GM06990 (cell line): ENCODE results near the gene ANKRD18A.

Experiments used
- DNase-seq: peaks from one replicate; pipeline ENCODE4 v3.0.0-alpha.2; 2011; ENCODE audit not compliant: insufficient read length; ENCODE audit errors: extremely low read depth
- H3K27me3 ChIP-seq: replicated peaks from 2 replicates; pipeline ENCODE4 v1.6.0; 2011; ENCODE audit warnings: low read length; ENCODE audit not compliant: control insufficient read depth, insufficient read depth
- H3K36me3 ChIP-seq: 2 replicates; pipeline ENCODE4 v1.5.1; 2011; ENCODE audit warnings: low read length; ENCODE audit not compliant: control insufficient read depth, insufficient read depth
- H3K4me3 ChIP-seq: replicated peaks from 2 replicates; pipeline ENCODE4 v1.5.1; 2011; ENCODE audit warnings: low read depth, mild to moderate bottlenecking, control low read depth, low read length
- TF ChIP-seq, protein P1 (sequence below): IDR thresholded peaks from 2 replicates; pipeline ENCODE4 v1.5.1; 2011; ENCODE audit warnings: low read length, control low read depth, mild to moderate bottlenecking, inconsistent platforms; ENCODE audit not compliant: insufficient read depth, poor library complexity, severe bottlenecking

ANKRD18A gene

DNA sequence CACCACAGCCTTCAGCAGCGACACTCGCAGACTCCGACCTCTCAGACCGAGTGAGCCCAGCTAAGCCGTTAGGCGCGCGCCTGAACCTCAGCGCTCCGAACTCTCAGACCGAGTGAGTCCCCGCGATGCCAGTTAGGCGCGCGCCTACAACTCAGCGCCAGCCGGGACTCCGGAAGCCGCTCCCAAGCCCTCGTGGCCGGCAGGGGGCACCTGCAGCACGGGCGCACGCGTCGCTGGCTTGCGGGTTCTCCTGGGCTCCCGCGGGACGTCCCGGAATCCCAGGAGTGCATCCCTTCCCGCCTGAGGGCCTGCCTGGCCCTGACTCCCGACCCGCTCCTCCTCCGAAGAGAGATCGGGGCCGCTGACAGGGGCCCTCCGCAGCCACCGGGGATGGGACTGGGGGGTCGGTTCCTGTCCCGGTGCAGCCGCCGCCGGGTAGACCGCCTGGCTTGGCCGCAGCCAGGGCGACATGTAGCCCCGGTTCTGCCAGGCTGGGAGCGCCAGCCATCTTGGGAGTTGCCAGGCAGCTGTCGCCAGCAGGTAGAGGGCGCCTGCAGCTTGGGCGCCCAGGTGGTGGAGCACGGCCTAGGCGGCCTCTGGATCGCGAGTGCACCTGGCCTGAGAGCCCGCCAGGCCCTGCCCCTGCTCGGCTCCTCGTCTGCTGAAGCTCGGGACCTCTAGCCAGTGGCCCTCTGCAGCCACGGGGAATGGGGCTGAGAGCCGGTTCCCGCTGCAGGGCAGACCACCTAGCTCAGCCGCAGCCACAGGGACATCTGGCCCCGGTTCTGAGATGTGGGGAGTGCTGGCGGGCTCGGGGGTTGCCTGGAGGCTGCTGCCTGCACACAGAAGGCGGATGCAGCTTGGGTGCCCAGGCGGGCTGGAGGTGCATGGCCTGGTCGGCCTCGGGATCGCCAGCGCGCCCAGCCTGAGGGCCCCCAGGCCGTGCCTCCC, at the start of gene ANKRD18A:
TSS of gene ANKRD18A (minus strand) at position 114 of the 951 bp plus-strand sequence. CDS start 311 bp downstream, outside the sequence.
- Histone ChIP-seq H3K36me3 (no peaks in the 10 kb centered on the region), H3K27me3 (no peaks in the 10 kb centered on the region), H3K4me3 (peak within 1 kb of the TSS; percentile 65)
- TF ChIP-seq, protein P1, sequence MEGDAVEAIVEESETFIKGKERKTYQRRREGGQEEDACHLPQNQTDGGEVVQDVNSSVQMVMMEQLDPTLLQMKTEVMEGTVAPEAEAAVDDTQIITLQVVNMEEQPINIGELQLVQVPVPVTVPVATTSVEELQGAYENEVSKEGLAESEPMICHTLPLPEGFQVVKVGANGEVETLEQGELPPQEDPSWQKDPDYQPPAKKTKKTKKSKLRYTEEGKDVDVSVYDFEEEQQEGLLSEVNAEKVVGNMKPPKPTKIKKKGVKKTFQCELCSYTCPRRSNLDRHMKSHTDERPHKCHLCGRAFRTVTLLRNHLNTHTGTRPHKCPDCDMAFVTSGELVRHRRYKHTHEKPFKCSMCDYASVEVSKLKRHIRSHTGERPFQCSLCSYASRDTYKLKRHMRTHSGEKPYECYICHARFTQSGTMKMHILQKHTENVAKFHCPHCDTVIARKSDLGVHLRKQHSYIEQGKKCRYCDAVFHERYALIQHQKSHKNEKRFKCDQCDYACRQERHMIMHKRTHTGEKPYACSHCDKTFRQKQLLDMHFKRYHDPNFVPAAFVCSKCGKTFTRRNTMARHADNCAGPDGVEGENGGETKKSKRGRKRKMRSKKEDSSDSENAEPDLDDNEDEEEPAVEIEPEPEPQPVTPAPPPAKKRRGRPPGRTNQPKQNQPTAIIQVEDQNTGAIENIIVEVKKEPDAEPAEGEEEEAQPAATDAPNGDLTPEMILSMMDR: peak; percentile 64
- DNase-seq: peak; percentile 57

DNA sequence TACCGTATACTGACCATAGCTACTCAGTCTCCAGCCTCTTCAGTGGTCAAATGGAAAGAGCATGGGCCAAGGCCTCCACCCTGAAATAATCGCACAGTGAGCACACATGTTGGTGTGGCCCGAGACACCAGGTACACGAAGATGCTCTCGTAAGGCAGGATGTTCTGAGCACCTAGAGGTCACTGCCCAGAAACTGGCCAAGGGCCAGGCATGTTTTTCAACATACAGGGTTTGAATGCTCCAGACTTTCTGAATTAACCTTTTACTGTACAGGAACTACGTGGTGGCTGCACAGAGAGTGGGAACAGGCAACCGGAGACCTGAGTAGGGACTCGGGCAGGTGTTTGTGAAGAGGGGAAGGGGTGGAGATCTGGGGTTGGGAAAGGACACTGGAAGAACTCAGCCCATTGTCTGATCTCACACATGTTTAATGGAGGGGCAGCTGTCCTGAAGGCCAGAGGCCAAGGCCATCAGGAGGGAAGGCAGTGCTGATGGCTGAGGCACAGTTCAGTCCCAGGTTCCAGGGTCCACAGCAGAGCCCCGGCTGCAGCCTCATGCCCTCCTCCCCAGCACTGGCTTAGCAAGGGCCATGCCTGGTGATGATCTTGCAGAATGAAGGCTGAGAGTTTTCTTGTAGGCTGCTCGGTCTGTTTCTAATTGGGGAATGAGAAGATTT, 48.5 kb upstream of the ANKRD18A start:
- H3K4me3 ChIP-seq: no peak overlapping the region
- no peak for DNase-seq
- TF ChIP-seq, protein P1: no peak
- no peaks in the 10 kb centered on the region for H3K36me3 ChIP-seq
- no peaks in the 10 kb centered on the region for H3K27me3 ChIP-seq

DNA sequence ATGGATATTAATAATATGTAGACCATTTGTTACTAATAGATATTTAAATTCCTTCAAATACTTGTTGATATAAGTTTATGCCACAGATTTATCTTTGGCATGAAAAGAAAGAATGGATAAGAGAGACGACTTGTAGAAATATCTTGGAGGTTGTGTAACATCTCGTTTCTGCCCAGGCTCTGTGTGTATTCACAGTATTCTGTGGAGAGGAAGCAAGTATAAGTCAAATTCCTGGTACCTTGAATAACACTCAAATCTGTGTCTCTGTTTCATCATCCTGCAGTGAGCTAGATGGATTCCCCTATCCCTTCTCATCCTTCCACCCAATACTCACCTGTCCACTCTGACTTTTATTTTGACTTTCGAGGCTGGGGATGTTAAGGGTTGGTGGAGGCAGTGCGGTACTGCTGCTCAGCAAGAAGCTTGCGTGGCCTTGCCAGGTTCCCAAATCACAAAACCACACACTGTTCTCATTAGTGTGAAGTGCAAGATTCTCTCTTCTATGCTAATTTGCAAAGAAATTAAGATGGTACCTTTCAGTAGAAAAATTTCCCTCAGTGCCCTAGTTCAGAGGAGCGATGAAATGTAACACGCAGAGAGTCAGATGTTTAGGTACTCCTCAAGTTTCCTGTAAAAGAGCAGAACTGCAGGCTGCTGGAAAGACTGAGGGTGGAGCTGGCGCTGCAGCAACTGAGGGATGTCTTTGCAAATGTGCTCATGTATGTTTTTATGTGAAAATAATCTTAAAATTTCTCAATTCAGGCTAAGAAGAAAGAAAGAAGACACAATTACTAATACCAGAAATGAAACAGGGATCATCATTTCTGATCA, 42.6 kb upstream of the ANKRD18A start:
- no peak overlapping the region for H3K4me3 ChIP-seq
- no peaks in the 10 kb centered on the region for H3K36me3 ChIP-seq
- H3K27me3 ChIP-seq: no peaks in the 10 kb centered on the region
- TF ChIP-seq, protein P1: no peak
- no peak for DNase-seq

DNA sequence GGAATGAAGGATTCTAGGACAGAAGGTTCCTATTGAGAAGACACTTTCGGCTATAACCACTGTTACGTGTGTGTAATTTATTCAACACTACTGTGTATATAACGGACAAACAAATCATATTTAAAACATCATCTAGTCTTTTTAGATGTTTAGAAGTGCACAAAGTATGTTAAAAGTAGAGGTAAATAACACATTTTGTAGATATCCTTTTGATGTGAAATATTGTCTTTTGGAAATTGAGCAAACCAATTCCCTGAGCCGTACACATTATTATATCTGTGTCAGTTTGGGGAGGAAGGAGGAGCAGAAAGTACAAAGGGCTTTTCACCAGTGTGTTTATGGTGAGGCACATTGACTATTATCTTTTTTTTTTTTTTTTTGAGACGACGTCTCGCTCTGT, 39.1 kb upstream of the ANKRD18A start:
- no peaks in the 10 kb centered on the region for H3K36me3 ChIP-seq
- DNase-seq: no peak
- no peaks in the 10 kb centered on the region for H3K27me3 ChIP-seq
- TF ChIP-seq, protein P1: no peak
- H3K4me3 ChIP-seq: no peak overlapping the region

DNA sequence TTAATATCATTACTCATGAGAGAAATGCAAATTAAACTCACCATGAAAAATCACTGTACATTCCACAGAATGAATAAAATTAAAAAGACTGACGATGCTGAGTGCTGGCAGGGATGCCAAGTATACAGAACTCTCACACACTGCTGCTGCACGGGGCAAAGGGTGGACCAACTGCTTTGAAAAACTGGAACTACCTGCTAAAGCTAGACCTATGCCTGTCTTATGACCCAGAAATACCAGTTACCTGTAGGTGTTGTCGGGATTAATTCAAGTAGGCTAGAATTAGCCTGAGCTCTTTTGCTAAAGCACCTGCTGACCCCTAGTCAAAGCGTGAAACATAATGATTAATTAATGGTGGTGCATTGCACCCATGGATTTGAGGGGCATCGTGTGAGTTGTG, 36.5 kb upstream of the ANKRD18A start:
- no peak for DNase-seq
- Histone ChIP-seq H3K27me3 (no peaks in the 10 kb centered on the region), H3K4me3 (no peak overlapping the region), H3K36me3 (no peaks in the 10 kb centered on the region)
- TF ChIP-seq, protein P1: no peak
